Measurements from ENCODE around the gene BPIFA3.
"Not testable (repeated sequence)": the region's sequence is repeated elsewhere in the genome, so short reads cannot be mapped to it uniquely, and the experiment has no call there.

BPIFA3 gene
- 0 reads per million in 4 experiments for total RNA-seq

DNA sequence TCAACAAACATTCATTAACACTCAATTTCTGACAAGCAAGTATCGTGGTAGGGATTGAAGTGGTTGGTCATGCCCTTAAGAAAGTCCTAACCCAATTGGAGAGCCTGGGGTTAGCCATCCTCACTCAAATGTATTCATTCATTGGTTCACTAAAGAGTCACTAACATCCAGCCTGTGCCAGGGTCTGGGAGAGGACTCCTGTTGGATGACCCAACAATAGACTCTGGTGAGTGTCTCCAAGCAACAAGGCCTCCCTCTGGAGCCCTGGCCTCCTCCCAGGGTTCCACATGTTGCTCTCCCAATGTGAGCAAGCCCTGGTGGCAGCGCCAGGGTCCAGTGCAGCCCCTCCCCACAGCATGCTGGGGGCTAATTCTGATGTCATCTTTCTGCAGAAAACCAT is at the start of gene BPIFA3:
Gene BPIFA3 (plus strand): TSS at position 301 of the 400 bp plus-strand sequence. CDS start 185 bp downstream, outside the sequence.
- no peak for DNase-seq

GRCh38 chr20:33167859-33168258 is 49.3 kb upstream of the BPIFA3 start, which contains the start of gene BPIFA2:
TSS of gene BPIFA2 (plus strand) at chr20:33168159. CDS start at chr20:33169146, 987 bp downstream.
- no peak for DNase-seq

GRCh38 chr20:33169176-33169794 is 47.9 kb upstream of the BPIFA3 start:
- DNase-seq = no peak

DNA sequence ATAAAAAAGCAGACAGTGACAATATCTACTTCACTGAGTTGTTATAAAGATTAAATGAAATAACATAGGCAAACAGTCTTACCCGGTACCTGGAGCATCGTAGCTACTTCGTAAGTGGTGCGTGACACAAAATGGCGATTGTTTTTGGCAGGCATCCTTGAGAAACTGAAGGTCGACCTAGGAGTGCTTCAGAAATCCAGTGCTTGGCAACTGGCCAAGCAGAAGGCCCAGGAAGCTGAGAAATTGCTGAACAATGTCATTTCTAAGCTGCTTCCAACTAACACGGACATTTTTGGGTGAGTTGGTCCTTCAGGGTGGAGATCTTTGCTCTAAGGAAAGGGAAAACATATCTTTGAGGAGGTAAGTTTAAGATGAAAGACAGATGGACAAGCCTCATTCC is 44.4 kb upstream of the BPIFA3 start:
- DNase-seq = no peak

DNA sequence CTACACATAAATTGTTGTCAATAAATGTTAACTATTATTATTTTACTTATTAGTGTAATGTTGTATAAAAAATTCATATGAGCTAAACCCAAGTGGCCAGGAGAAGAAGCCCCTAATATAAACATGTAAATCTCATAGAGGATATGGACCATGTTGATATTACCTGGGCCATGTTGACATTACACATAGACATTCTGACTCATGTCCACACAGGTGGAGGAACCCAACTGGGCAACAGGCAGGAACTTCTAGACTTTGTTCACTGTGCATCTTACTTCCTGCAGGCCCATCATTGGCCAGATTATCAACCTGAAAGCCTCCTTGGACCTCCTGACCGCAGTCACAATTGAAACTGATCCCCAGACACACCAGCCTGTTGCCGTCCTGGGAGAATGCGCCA is 42.0 kb upstream of the BPIFA3 start:
- no peak for DNase-seq

- DNase-seq = no peak
These were observed 41.1 kb upstream of the BPIFA3 start for GRCh38 chr20:33176101-33176500.

DNA sequence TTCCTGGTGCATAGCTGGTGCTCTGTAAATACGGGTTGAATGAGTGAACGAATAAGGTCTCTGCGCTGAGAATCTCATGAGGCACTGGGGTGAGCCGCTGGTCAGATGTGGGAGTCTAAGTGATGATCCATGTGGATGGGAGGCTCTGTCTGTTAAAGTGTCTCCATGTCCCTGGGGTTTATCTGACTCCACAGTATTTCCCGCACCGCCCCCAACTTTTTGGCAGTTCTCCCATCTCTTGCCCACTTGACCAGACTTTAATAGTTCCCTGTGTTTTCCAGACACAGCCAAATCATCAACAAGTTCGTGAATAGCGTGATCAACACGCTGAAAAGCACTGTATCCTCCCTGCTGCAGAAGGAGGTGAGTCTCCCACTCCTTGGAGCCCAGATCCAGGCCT is 39.3 kb upstream of the BPIFA3 start:
- no peak for DNase-seq

- DNase-seq = no peak
These were observed 38.4 kb upstream of the BPIFA3 start for GRCh38 chr20:33178726-33179125.

DNA sequence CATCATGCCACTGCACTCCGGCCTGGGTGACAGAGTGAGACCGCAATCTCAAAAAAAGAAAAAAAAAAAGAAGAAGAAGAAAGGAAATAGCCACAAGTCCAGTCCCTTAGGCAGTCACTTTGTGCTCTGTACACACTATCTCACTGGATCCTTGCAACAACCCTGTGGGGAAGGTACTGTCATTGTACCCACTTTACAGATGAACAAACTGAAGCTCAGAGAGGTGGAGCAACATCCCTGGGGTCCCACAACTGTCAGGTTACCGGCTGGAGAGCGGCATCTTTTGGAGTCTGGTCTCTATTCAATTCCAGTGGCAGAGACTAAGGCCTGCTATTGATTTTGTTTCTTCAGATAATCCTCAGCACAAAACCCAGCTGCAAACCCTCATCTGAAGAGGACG is 37.0 kb upstream of the BPIFA3 start:
- no peak for DNase-seq

- DNase-seq = no peak
These were observed 35.6 kb upstream of the BPIFA3 start for GRCh38 chr20:33181482-33182093.

- no peak for DNase-seq
These were observed 33.8 kb upstream of the BPIFA3 start for GRCh38 chr20:33183312-33183711.

DNA sequence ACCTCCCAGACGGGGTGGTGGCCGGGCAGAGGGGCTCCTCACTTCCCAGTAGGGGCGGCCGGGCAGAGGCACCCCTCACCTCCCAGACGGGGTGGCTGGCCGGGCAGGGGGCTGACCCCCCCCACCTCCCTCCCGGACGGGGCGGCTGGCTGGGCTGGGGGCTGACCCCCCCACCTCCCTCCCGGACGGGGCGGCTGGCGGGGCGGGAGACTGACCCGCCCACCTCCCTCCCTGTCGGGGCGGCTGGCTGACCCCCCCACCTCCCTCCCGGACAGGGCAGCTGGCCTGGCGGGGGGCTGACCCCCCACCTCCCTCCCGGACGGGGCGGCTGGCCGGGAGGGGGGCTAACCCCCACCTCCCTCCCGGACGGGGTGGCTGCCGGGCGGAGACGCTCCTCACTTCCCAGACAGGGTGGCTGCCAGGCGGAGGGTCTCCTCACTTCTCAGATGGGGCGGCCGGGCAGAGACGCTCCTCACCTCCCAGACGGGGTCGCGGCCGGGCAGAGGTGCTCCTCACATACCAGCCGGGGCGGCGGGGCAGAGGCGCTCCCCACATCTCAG is 32.0 kb upstream of the BPIFA3 start:
- not testable (repeated sequence) for DNase-seq

- no peak for DNase-seq
These were observed 29.7 kb upstream of the BPIFA3 start for GRCh38 chr20:33187491-33187890.

GRCh38 chr20:33188421-33188820 is 28.7 kb upstream of the BPIFA3 start:
- DNase-seq = no peak

GRCh38 chr20:33191484-33191883 is 25.7 kb upstream of the BPIFA3 start:
- DNase-seq = no peak

DNA sequence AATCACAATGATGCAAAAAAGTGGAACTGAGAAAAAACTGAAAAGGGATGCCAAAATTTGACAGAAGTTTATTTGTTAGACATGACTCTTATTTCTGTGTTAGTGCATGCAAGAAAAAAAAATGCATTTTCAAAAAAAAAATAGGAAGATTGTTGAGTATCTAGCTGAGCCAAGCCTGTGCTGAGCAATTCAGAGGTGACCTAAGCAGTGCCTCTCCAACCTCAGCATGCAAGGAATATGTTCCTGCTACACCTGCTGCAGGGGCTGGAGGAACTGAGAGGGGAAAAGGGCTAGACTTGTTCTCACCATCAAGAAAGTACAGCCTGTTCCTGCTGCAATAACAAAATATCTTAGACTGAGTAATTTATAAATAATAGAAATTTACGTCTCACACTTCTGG is 25.2 kb upstream of the BPIFA3 start:
- DNase-seq = no peak

DNA sequence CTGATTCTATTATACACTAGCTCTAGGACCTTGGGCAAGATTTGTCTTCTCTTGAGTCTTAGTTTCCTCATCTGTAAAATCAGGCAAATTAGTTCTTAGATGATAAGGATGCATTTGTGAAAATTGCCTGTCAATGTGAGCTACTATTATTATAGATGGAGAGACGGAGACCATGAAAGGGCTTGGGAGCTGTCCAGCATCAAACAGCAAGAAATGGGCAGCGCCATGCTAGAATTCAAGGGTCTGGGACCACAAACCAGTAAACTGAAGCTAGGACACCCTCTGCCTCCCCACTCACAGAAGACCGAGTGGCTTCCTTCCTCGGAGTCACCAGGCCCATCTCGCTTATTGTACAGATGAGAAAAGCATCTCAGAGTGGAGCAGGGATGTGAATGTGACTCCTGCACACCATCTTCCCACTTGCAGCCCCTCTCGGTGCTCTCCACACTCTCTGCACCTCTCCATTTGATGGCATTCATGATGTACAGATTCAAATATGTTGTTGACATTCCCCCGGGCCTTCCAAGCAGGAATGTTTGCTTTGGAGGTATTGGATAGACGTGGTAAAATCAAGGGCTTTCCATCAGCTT is 24.1 kb upstream of the BPIFA3 start:
- DNase-seq = no peak

DNA sequence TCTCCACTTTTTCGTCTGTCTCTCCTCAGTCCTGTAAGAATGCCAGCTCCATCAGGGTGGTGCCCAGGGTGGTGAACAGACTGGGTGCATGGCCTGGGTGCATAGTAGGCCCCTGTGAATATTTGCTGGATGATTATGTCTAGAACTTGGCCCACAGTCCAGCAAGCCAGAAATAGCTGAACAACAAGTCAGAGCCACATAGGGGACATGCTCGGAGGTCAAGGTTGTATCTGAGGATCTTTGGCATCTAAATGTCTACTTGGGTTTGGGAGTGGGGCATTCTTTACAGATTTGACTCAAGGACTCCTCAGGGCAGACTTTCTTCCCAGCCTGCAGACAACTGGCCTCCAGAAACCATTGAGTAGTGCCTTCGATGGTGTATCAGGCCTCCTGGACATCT is 18.1 kb upstream of the BPIFA3 start:
- DNase-seq = no peak

- no peak for DNase-seq
These were observed 14.7 kb upstream of the BPIFA3 start for GRCh38 chr20:33202451-33202850.

DNA sequence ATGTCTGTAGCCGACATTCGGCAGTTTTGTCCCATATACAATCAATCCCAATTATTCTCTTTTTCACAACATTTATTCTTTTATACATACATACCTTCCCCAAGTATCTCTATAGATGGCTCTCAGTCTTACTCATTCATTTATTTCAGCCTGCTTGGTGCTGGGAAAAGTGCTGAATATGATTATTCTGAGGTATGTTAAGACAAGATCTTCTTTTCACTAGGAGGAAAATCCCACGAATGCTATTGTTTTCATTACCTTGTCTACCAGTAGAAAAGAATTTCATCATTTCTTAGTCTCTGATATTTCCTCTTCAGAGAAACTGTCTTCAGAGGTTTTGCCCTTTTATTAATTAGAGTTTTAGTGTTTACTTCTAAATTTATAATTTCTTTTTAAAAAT is 13.7 kb upstream of the BPIFA3 start:
- no peak for DNase-seq

DNA sequence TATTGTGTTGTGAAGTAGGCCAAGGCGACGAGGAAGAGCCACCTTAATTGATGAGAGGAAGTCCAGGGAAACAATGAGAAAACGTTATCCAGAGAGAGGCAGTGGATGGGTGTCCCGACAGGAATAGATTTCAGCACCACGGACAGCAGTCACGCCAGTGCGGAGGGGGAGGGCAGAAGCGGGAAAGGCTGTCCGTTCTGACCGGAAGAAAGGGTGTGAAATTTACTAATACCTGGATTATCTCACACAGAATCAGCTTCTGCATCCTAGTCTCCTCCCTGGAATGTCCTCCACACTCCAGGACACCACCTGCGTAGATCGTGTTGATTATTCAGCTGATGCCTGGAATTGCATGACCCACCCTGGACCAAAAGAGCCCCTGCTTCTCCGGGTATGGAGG is 7.4 kb upstream of the BPIFA3 start:
- no peak for DNase-seq

GRCh38 chr20:33210371-33210770 is 6.8 kb upstream of the BPIFA3 start:
- no peak for DNase-seq

DNA sequence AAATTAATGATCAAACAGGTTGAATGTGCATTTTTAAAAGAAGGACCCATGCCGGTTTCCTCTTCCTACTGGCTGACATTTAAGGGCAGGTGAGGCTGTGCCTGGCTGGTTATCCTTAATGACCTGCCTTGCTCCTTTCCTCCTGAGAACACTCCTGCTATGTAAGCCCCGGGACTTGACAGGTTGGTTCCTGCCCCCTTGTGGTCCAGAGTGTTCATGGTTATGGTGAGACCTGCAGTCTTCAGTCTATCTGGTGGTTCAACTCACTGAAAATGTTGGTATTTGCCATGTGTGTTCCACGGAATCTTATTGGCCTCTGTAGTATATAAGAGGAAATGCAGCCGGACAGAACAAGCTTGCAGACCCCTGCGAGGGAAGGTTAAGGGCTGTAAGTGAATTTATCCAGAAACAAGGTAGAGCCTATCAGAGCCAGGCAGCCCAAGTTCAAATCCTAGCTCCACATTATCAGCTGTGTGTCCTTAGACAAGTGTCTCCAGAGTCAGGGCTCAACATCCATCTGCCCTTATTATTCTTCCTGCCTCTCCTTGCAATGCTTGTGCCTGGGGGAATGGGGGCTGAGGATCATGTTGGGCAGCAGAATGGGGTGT is 5.2 kb upstream of the BPIFA3 start:
- DNase-seq = no peak

DNA sequence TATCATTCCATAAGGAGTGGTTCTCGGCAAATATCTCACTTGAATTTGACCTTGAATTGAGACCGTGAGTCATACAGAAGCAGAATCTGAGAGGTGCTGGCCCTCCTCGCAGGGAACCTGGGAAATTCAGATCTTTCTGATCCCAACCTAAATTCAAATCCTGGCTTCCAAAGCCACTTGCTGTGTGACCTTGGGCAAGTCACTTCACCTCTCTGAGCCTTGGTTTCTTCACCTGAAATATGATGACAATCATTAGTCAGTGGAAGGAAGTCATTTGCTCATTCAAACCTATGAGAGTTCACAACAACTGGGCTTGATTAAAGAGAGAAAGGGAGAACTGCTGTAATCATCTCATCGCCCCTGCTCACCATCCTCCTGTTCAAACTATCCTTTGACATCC is 7.2 kb downstream of the BPIFA3 start:
- DNase-seq = no peak

All from effector CD8-positive, alpha-beta T cell (primary cell).